NB4 (cell line): ENCODE results near the gene TMEM80.

ENCODE experiments used
- MAX ChIP-seq: IDR thresholded peaks from 2 replicates; pipeline ENCODE4 v1.6.1; 2011; ENCODE audit warnings: low read depth, low read length
- POLR2A ChIP-seq: IDR thresholded peaks from 2 replicates; pipeline ENCODE4 v1.6.1; 2011; ENCODE audit warnings: mild to moderate bottlenecking; ENCODE audit not compliant: insufficient read length; ENCODE audit errors: extremely low read depth
- TF ChIP-seq, protein P1 (sequence below): IDR thresholded peaks from one replicate; pipeline ENCODE4 v1.5.1; 2012; ENCODE audit warnings: low read depth, low read length

GRCh38 chr11:737366-737765, 41.8 kb downstream of the TMEM80 start:
- TF ChIP-seq, protein P1, sequence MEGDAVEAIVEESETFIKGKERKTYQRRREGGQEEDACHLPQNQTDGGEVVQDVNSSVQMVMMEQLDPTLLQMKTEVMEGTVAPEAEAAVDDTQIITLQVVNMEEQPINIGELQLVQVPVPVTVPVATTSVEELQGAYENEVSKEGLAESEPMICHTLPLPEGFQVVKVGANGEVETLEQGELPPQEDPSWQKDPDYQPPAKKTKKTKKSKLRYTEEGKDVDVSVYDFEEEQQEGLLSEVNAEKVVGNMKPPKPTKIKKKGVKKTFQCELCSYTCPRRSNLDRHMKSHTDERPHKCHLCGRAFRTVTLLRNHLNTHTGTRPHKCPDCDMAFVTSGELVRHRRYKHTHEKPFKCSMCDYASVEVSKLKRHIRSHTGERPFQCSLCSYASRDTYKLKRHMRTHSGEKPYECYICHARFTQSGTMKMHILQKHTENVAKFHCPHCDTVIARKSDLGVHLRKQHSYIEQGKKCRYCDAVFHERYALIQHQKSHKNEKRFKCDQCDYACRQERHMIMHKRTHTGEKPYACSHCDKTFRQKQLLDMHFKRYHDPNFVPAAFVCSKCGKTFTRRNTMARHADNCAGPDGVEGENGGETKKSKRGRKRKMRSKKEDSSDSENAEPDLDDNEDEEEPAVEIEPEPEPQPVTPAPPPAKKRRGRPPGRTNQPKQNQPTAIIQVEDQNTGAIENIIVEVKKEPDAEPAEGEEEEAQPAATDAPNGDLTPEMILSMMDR: no peak
- no peak for TF ChIP-seq POLR2A
- TF ChIP-seq MAX: no peak
